Head of caudate nucleus (tissue), 42 donors: Measurements from ENCODE around the gene OAF.
"Not testable (repeated sequence)": the region's sequence is repeated elsewhere in the genome, so short reads cannot be mapped to it uniquely, and the experiment has no call there.

Experiments used
- DNase-seq, 42 donors: peaks; one replicate each; pipeline versions ENCODE4 v3.0.0 to v3.0.0-alpha.2; 2020 to 2021; ENCODE audit warnings: mixed read lengths in 7 of 42
- intact Hi-C: fragments of 100-400 bp; cut with DNase I; formaldehyde crosslinking; loops from one replicate; pipeline ENCODE4 v1.15.0; 2022

Gene OAF

DNA sequence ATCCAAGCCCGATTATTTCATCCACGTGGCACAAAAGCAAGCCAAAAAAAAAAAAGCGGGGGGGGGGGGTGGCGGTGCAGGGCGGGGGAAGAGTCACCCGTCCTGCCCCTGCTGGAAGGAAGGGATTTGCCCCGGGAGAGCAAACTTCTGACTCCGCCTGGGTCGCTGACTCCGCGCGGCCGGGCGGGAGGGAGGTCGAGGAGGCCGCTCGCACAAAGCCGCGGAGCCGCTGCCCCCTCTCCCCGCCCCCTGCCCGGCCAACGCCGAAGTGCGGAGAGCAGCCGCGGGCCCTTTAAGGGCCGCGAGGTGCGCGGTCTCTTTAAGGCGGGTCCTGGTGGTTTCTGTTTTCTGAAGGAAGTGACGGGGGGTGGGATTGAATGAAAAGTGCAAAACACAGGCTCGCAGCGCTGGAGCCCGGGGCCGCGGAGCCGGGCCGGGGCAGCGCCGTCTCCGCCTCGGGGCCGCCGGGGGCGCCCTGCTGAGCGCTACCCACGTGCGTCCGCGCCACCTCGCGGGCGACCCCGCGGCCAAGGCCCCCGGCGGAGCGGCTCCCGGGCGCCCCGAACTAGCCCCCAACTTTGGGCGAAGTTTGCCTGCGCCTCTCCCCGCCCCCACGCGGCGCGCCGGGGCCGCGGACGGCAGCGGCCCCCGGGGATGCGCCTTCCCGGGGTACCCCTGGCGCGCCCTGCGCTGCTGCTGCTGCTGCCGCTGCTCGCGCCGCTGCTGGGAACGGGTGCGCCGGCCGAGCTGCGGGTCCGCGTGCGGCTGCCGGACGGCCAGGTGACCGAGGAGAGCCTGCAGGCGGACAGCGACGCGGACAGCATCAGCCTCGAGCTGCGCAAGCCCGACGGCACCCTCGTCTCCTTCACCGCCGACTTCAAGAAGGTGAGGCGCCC lies at the start of gene OAF:
Gene OAF, plus strand, starts transcription at position 407 of the 896 bp plus-strand sequence. Its CDS starts 248 bp downstream, at position 655.
- intact Hi-C loops, result no loop called here
- DNase-seq, result peak in 41 of 42 donors; percentile 31 to 89 (median 64)

DNA sequence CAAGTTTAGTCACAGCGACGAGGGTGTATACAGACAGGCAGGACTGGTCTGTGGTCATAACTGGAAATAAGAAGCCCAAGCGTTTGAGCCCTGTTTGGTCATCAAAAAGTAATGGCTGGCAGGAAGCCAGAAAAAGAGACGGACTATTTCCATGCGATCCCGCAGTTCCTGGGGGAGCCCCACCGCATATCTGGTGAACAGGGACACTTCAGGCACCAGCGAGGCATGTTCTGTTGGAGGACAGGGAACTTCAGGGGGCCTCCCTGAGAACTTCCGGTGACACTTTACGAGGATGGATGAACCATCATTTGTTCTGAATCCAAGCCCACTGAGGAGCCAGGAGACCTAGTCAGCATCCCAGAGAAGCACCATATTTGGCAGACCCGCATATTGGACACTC lies 43.2 kb upstream of the OAF start:
- intact Hi-C loops, result no loop called here
- peak in 1 of 42 donors; percentile 41 for DNase-seq

DNA sequence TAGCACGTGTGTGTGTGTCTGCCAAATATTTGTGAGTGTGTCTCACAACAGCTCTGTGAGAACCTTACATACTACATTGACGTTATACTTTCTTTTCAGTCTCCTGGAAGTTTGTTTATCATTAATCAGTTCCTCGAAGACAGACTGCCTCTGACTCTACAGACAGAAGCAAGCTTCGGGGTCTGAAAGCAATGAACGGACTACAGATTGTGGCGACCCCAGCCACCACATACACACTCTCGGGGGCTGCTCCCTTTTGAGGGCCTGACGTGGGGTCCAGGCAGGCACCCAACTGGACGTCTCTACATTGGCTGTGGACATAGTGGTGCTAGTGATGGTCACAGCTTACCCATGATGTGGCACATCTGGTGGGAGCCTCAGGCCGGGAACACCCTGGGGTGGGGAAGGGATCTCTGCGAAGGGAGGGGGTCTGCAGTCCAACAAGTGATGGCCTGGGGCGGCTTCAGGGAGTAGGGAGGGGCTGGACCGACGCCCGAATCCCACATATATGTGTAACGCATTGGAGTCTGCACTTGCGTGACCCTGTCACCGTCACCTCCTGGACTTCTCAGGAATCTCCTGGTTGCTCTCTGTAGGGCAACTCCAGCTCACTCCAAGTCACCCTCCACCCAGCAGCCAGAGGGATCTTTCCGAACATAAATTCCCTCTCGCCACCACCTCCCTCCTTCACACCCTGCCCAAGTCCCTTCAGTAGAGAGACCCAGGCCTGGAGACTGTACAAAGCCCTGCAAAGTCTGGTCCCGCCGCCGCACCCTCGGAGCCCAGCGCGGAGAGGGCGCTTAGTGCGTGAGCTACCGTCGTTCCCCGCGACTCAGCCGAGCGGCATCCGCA lies 42.5 kb upstream of the OAF start:
- intact Hi-C loops, result no loop called here
- DNase-seq, result peak in 1 of 42 donors; percentile 7

- intact Hi-C loops, result no loop called here
- peak in 41 of 42 donors; percentile 35 to 88 (median 72) for DNase-seq
Observed at GRCh38 chr11:120168960-120169681, 41.7 kb upstream of the OAF start.

DNA sequence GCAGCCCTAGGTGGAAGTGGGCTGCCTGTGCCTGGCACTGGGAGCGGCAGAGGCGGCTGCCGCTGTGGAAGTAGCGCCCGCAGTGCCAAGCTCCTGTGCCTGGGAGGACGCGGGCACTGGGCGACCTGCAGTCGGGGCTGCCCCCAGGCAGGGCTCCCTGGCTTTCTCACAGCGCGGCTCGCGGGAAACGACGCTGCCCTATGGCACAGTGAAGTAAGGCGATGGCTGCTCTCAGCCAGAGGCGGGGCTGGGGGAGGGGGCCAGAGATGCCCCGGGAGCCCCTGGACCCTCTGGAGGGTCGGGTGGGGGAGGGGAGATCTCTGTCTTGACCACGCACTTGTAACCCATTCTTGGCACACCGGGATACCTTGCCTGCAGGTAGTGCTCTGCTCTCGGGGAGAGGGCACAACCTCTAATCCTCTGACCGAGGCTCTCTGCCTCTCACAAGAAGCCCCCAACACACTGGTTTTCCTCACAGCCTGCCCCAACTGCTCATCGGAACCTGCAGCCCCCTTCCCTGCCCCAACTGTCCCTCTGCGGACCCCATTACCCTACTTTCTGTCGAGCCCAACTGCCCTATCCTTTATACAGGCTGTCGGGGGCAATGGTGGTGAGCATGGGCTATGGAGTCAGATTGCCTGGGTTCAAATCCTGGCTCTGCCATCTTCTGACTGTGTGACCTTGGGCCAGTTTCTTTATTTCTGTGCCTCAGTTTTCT lies 40.7 kb upstream of the OAF start:
- intact Hi-C loops, result no loop called here
- peak in 4 of 42 donors; percentile 17 to 51 (median 23) for DNase-seq

DNA sequence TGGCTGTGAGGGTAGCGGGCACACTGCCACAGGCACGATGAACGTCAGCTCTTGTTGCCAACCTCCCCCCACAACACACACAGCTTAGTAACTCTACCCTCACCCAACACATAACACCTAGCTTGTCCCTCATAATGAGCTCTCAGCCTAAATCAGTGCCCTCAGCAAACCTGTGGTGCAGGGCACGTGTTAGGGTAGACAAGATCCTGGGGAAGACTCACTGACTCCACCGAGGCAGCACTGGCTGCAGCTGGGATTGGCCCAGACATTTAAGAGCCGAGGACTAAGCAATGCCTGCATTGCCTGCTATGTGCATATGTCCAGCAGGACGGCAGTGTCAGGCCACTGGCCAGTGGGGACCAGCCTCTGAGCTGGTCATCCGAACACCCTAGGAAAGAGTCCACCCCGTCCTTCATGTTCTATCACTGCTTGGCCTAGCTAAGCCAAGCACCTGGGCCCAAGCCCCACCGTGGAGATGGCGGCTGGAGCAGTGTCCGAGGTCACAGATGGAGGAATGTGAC lies 40.0 kb upstream of the OAF start:
- intact Hi-C loops, result no loop called here
- peak in 7 of 42 donors; percentile 8 to 44 (median 24) for DNase-seq

DNA sequence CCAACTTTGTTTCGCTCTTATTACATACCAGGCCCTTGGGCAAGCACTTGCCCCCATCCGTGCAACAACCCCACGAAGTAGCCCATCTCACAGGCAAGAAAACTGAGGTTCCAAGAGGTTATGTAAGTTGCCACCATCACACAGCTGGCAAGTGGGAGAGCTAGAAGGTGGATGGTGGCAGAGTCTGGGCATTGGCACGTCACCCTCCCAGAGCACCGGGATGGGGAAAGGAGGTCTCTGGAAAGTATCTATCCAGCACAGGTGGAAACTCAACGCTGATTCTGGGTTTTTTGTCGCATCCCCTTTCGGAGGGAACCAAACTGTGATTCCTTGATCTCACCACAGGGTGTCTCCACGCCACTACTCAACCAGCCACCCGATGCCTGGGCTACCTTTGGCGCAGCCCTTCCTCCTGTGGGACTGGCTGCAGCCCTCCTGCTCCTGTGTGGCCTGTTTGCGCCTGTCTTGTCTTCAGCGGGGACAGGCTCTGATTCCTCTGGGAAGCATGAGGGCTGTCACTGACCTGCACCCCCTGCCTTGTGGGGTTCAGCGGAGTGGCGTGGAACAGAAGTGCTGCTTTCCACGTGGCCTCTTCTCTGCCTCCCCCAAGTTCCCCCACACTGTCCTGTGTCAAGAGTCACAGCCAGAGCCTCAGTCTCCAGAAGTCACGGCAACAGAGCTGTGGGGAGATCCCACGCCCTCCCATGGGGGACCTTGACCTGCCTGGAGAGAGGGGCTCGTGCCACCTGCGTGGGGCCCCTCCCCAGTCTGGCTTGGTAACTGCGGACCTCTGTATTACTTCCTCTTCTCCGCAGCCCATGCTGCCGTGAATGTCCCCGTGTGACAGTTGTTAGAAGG lies 38.5 kb upstream of the OAF start:
- peak; percentile 61 to 91 (median 78) for DNase-seq
- intact Hi-C loops, result loop anchor here (2.0 kb wide), 1 partner anchor 57 kb away; no protein-coding TSS in a partner anchor

DNA sequence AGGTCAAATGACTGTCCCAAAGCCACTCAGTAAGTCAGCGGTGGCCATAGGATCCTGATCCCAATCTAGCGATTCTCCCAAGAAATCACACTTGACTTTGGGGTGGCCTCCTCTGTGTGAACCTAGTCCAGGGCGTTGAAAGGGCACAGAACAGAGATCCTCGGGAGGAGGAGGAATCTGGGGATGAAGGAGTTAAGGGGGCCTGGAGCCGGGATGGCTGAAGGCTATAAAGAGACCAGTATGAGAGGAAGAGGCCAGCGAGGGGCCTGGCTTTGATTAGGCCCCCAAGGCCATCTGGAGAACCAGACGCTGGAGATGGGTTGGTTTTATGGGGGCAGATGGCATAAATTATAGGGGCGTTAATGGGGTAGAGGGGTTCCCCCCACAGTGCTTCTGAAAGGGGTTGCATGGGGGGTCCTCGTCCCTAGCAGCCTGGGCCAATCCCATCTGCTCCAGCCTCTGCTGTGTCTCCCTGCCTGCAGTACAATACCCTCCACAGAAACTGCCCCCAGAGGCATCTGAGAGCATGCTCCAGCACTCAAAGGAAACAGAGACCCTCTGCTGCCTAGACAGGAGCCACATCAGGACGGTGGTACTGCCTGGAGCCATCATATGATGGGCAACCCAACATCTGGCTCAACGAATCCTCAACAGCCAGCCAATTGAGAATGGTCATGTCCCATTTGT lies 37.7 kb upstream of the OAF start:
- peak in 6 of 42 donors; percentile 7 to 24 (median 10) for DNase-seq
- intact Hi-C loops, result loop anchor here (2.0 kb wide), 1 partner anchor 56 kb away; no protein-coding TSS in a partner anchor

DNA sequence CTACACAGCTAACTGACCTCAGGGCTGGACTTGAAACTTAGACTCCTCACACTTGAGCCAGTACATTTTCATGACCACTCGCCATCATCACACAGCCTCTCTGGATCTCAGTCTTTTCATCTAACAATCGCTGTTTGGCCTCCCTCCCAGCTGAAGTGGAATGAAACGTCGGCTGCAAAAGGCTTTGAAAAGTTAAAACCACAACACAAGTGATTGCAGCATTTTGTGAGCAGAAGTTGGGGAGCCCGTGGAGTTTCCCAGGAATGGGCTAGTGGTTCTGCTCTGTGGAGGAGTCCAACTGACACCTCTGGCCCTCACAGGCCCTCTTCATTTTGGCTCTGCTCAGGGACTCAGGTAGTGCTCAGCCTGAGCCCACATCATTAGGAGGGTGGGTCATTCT lies 37.0 kb upstream of the OAF start:
- peak in 8 of 42 donors; percentile 9 to 37 (median 21) for DNase-seq

GRCh38 chr11:120174866-120175265 lies 36.0 kb upstream of the OAF start:
- intact Hi-C loops, result loop anchor here (2.0 kb wide), 1 partner anchor 128 kb away; no protein-coding TSS in a partner anchor
- peak in 6 of 42 donors; percentile 5 to 26 (median 22) for DNase-seq

More for the DNA sequence above, 37.0 kb upstream of the OAF start:
- intact Hi-C loops, result loop anchor here (2.0 kb wide), 2 partner anchors 55 to 129 kb away; no protein-coding TSS in a partner anchor

- DNase-seq, result peak in 7 of 42 donors; percentile 0 to 37 (median 8)
- intact Hi-C loops, result no loop called here
Observed at GRCh38 chr11:120178561-120179056, 32.2 kb upstream of the OAF start.

DNA sequence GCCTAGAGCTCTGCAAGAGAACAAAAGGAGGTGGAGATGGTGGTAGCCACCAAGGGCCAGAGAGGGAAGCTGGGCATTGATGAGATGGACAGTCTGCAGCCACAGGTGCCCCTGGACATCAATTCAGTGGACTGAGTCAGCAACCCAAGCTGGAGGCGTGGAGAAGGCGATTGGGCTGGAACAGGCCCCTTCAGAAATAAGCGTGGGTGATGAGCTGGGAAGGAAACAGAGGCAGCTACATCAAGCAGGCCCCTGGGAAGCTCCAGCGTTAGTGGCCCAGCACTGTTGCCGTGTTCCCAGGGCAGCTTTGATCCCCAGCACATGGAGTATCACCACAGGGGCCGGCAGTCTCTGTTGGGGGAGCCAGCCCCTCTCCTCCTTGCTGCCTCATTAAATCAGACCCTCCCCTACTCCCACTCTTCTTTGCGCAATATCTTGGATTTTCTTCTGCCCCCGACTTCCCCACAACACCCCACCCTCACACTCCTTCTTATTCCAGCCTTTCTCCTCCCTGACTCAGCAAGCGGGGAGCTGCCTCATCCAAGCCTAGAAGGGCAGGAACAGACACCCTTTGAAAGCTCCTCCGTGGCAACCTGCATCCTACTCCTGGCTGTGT lies 31.7 kb upstream of the OAF start:
- intact Hi-C loops, result no loop called here
- peak in 18 of 42 donors; percentile 2 to 83 (median 39) for DNase-seq

GRCh38 chr11:120180063-120180462 lies 30.8 kb upstream of the OAF start:
- intact Hi-C loops, result not testable (repeated sequence)

DNA sequence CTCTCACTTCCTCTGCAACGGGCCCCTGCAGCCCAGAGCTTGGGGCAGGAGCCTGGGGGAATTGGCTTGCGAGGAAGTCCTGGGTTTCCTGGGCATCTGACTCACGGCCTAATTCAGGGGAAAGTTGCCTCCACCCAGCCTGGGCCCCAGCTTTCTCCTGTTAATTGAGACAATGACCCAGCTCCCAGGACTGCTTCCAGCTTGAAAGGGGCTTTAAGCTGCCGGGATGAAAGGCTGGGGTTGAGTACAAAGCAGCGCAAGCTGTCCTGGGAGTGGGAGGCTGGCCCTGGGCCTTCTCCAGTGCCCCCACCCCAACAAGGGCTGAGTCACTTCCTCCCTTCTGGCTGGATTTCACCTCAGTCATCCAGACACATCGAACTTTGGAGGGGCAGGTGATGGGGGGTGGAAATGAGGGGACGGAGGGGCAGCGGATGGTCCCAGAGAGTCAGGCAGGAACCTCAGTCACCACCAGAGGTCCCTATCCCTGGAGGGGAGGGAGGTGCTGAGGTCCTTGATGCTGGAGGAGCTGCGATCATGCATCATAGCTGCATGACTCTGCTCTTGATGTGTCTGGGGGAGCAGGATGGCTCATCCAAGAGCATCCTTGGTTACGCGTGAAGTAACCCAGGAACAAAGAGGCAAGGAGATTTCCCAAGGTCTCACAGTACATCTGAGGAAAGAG lies 30.1 kb upstream of the OAF start:
- DNase-seq, result peak in 29 of 42 donors; percentile 2 to 85 (median 53)
- intact Hi-C loops, result no loop called here

More at GRCh38 chr11:120180063-120180462, 30.8 kb upstream of the OAF start:
- DNase-seq, result peak in 3 of 42 donors; percentile 1 to 16 (median 9)
